NCI-H2107 treated with DMSO at 0.1 percent for 48 hours (cell line): Measurements from ENCODE around the gene SLC16A12.
"Not testable (repeated sequence)": the region's sequence is repeated elsewhere in the genome, so short reads cannot be mapped to it uniquely, and the experiment has no call there.

Experiments used
- DNase-seq: peaks from one replicate; lab custom pipeline; 2025; ENCODE audit not compliant: unreplicated experiment; lab: John Stamatoyannopoulos, UW

SLC16A12 gene

GRCh38 chr10:89548673-89549072 is 13.3 kb upstream of the SLC16A12 start:
- no peak for DNase-seq

DNA sequence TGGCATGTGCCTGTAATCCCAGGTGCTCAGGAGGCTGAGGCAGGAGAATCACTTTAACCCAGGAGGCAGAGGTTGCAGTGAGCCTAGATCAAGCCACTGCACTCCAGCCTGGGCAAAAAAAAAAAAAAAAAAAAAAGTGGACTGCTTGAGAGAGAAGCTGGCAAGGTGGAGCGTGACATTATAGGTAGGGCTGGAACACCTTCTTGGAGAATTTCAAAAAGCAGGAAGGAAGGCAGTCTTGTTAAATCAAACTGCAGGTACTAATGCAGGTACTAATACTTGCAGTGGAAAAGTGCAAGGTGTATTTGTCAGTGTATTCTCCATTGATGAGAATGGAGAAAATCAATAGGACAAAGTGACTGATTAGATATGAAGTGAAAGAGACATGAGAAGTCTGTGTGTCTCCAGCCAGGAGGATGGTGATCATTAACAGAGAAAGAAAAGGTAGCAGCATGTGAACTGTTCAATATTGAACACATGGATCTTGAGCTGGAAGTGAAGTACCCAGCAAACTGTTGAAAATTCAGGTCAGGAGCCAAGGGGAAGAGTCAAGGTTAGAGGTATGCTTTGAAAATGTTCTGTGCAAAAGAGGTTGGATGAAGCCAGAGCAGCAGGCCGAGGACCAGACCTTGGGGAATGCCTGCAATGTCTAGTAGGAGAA is 12.6 kb upstream of the SLC16A12 start:
- no peak for DNase-seq

DNA sequence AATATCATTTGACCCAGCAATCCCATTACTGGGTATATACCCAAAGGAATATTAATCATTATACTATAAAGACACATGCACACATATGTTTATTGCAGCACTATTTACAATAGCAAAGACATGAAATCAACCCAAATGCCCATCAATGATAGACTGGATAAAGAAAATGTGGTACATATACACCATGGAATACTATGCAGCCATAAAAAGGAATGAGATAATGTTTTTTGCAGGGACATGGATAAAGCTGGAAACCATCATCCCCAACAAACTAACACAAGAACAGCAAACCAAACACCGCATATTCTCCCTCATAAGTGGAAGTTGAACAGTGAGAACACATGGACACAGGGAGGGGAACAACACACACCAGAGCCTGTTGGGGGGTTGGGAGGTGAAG is 11.3 kb upstream of the SLC16A12 start:
- DNase-seq: not testable (repeated sequence)

GRCh38 chr10:89543841-89544240 is 8.4 kb upstream of the SLC16A12 start:
- no peak for DNase-seq

GRCh38 chr10:89540420-89540949 is 5.1 kb upstream of the SLC16A12 start:
- DNase-seq: no peak

GRCh38 chr10:89537364-89537763 is 2.0 kb upstream of the SLC16A12 start:
- no peak for DNase-seq

DNA sequence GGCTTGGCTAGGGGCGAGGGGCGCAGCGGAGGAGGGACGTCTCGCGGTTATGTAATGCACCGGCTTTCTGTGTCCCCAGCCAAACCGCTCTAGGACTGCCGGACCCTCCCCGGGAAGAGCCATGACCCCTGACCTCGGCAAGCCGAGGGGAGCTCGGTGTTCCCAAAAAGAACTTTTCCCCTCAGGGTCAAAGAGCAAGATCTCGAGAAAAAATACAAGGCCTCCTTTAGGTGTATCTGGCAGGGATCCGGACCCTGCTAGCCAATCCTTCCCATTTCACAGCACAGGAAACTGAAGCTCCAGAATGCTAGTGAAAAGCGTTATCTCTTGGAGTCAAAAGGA is 590 bp upstream of the SLC16A12 start:
- DNase-seq: no peak

DNA sequence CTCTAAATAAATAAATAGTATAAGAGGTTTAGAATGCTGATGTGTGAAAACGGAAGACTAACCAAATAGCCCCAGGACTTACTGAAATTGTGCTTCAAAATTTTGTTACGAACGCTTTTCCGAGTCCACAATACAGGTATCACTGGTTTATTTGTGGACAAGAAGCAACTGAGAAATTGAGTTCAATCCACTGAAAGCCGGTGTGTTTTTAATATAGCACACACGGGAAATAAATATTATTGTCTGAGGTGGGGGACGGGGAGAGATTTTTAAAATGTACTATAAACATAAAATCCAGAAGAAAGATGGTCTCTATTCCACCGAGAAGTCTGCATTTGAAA is 598 bp downstream of the SLC16A12 start:
- DNase-seq: no peak

DNA sequence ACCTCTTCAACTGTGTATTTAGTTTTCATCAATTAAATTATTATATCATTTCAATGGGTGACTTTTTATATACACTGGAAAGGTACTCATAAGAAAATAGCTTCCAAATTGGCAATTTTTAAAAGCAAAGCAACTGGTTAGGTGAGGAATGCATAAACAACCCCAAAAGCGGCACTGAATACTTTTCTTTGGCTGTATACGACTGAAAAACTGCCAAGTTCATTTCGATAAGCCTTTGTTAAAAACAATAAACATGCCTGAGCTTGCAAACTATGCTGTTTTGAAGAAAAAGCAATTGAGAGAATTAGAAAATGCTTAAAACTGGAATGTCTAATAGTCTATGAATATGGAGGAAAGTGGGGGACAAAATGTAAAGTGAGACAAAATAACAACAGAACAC is 2.9 kb downstream of the SLC16A12 start:
- DNase-seq: no peak

DNA sequence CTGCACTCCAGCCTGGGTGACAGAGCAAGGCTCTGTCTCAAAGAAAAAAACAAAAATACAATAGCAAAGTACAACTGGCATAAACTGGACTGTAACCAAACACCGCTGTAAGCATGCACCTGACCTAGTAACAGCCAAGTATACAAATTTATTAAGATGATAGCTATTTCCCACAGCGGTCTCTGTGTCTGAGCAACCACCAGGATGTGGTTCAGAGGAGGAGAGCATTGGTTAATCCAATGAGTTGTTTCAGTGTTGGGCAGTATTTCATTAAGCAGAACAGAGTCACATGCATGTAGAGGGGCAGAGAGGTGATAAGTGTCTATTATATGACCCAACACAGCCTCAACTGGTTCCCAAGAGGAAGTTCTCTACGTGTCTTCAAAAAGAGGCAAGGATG is 4.0 kb downstream of the SLC16A12 start:
- no peak for DNase-seq

DNA sequence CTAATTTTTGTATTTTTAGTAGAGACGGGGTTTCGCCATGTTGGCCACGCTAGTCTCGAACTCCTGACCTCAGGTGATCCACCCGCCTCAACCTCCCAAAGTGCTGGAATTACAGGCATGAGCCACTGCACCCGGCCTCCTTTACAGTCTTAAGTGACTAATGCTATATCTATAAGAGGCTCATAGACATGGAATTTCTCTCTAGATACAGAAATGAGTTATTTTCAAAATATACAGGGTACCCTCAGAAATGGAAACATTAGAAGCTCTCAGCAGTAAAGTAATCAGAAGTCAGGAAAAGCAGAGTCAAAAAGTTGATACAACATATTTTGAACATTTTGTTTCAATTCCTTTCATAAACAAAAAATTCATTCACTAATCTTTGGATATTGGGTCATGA is 5.7 kb downstream of the SLC16A12 start:
- not testable (repeated sequence) for DNase-seq

DNA sequence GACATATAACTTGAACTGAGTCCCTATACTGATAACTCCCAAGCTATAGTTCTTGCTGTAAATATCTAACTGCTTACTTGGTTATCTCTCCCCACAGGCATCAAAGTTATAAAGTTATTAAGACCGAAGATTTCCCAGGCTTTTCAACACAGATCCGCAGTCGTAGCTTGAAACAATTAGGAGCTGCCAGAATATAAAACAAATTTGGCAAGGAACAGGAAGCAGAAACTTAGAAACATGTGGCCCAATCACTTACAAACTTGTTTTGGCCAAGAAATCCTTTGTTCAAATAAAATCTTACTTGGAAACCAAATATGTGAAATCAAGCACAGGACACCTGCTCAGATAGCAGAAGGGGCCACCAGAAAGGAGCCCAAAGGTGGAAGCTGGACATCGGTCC is 9.0 kb downstream of the SLC16A12 start:
- no peak for DNase-seq

- no peak for DNase-seq
Observed at GRCh38 chr10:89525556-89525955, 9.8 kb downstream of the SLC16A12 start.

- DNase-seq: no peak
Observed at GRCh38 chr10:89524279-89524678, 11.1 kb downstream of the SLC16A12 start.

GRCh38 chr10:89523274-89523673 is 12.1 kb downstream of the SLC16A12 start:
- DNase-seq: no peak

DNA sequence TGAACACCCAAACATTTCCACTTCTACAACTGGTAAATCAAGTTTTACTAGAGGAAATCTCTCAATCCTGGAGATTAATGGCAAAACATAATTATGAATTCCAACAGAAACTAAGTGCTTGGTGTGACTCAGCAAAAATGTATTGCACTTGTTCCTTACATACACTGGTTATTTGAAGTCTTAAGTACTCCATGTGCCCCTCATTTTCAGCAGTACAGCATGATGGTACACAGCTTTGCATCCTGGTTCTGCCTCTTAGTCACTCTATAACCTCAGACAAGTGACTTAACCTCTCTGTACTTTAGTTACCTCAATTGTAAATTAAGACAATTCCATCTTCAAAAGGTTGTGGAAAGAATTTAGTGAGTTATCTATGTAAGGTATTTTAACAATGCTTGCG is 12.9 kb downstream of the SLC16A12 start:
- DNase-seq: no peak

GRCh38 chr10:89521368-89521767 is 14.0 kb downstream of the SLC16A12 start:
- no peak for DNase-seq

- no peak for DNase-seq
Observed at GRCh38 chr10:89520706-89521105, 14.7 kb downstream of the SLC16A12 start.

DNA sequence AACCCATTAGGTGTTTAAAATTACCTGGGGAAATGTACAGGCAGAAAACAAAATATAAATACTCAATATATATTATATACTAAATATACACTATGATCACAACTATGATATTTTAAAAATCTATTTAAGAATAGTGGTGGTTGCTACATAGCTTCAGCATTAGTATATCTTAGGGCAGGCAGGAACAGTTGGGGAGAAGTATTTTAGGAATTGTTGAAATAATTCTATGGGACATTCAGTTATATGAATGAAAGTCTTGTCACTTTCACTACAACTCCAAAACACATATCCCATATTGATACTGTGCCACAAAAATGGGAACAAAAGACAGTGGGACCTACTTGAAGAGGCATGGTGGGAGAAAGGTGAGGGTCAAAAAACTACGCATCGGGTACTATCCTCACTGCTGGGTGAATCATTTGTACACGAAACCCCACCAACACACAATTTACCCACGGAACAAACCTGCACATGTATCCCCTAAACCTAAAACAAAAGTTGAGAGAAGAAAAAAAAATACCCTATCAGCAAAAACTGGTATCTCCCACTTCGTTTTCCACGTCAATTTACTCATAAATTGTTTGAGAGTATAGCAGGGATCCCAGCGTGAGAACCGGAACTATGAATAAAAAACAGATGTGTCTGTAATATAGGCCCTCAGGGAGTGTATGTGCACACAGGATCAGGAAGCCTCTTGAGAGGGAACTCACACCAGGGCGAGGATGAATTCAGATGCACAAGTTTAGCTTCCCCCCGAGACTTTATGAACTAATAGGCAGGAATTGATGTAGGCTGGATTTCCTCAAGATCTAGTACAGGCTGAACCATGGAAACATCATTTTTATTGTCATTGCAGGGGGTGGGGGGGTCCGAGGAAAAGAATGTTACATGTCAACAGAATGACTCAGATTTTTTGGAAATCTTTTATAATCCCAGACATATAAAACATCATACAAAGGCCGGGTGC is 16.2 kb downstream of the SLC16A12 start:
- DNase-seq: no peak

- no peak for DNase-seq
Observed at GRCh38 chr10:89518108-89518507, 17.3 kb downstream of the SLC16A12 start.

- no peak for DNase-seq
Observed at GRCh38 chr10:89516149-89516832, 19.1 kb downstream of the SLC16A12 start.
